Lower leg skin (tissue), 4 donors: Measurements from ENCODE around the gene ABCC4. TPM values are rescaled to one million over a fixed set of nuclear protein-coding genes. Genes with fewer than 3 reads are reported as not detected.
"Not testable (repeated sequence)": the region's sequence is repeated elsewhere in the genome, so short reads cannot be mapped to it uniquely, and the experiment has no call there.

ENCODE experiments used
- DNase-seq, 2 donors: peaks; one replicate each; pipeline ENCODE4 v3.0.0-alpha.2; 2019; ENCODE audit warnings: low spot score in 2 of 2
- H3K4me3 ChIP-seq: fragments of 200-600 bp; sonication (generic); 2 replicates; pipeline ENCODE4 v1.5.1; 2017; ENCODE audit warnings: mild to moderate bottlenecking, low read depth; ENCODE audit not compliant: poor library complexity, severe bottlenecking
- POLR2A ChIP-seq, 2 donors: fragments of 450-650 bp; IDR thresholded peaks; one replicate each; pipeline ENCODE4 v1.6.1; 2016 to 2017; ENCODE audit warnings: antibody characterized with exemption in 2 of 2, mild to moderate bottlenecking in 1 of 2, moderate library complexity in 1 of 2
- WGBS, 2 donors: methylation state at CpG; one replicate each; pipeline ENCODE4 v1.1.5; 2018; 5-methylcytosine and 5-hydroxymethylcytosine counted together
- intact Hi-C: fragments of 100-400 bp; cut with DNase I; formaldehyde crosslinking; loops from one replicate; pipeline ENCODE4 v1.15.0; 2023; ENCODE audit warnings: low total_unique reads
- total RNA-seq, 4 donors: library from RNA; depleted of rRNA; stranded (reverse); fragments of >200 nt; gene quantifications; one replicate each; pipeline ENCODE4 v1.1.0, GENCODE V29; 2016
- TF ChIP-seq, protein P1 (sequence below), 3 donors: fragments of 450-650 bp; IDR thresholded peaks; one replicate each; pipeline ENCODE4 v1.5.1; 2016; ENCODE audit warnings: antibody characterized with exemption in 3 of 3, mild to moderate bottlenecking in 3 of 3, moderate library complexity in 2 of 3

The ABCC4 gene
- total RNA-seq, 4 donors from 2014 or later: 5.1 to 30.9 (median 11.1) TPM

DNA sequence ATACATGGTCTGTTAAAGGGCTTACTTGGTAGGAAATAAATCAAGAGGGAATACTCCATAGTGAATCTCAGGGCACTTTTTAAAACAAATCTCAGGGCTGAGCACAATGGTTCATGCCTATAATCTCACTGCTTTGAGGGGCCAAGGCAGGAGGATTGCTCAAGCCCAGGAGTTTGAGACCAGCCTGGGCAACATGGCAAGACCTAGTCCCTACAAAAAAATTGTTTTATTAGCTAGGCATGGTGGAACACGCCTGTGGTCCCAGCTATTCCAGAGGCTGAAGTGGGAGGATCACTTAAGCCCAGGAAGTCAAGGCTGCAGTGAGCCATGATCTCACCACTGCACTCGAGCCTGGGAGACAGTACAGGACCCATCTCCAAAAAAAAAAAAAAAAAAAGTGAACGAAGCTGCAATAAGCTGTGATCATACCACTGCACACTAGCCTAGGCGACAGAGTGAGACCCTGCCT lies 25.2 kb downstream of the ABCC4 start:
- H3K4me3 ChIP-seq: no peak overlapping the region
- no peak for DNase-seq
- no peak for TF ChIP-seq POLR2A (IDR thresholded peaks at IDR 0.05)
- TF ChIP-seq, protein P1, sequence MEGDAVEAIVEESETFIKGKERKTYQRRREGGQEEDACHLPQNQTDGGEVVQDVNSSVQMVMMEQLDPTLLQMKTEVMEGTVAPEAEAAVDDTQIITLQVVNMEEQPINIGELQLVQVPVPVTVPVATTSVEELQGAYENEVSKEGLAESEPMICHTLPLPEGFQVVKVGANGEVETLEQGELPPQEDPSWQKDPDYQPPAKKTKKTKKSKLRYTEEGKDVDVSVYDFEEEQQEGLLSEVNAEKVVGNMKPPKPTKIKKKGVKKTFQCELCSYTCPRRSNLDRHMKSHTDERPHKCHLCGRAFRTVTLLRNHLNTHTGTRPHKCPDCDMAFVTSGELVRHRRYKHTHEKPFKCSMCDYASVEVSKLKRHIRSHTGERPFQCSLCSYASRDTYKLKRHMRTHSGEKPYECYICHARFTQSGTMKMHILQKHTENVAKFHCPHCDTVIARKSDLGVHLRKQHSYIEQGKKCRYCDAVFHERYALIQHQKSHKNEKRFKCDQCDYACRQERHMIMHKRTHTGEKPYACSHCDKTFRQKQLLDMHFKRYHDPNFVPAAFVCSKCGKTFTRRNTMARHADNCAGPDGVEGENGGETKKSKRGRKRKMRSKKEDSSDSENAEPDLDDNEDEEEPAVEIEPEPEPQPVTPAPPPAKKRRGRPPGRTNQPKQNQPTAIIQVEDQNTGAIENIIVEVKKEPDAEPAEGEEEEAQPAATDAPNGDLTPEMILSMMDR (IDR thresholded peaks at IDR 0.05): no peak
- intact Hi-C loops: no loop called here
- WGBS, 2 donors: 74 to 80% methylated on average over 4 of the region's 4 CpGs

DNA sequence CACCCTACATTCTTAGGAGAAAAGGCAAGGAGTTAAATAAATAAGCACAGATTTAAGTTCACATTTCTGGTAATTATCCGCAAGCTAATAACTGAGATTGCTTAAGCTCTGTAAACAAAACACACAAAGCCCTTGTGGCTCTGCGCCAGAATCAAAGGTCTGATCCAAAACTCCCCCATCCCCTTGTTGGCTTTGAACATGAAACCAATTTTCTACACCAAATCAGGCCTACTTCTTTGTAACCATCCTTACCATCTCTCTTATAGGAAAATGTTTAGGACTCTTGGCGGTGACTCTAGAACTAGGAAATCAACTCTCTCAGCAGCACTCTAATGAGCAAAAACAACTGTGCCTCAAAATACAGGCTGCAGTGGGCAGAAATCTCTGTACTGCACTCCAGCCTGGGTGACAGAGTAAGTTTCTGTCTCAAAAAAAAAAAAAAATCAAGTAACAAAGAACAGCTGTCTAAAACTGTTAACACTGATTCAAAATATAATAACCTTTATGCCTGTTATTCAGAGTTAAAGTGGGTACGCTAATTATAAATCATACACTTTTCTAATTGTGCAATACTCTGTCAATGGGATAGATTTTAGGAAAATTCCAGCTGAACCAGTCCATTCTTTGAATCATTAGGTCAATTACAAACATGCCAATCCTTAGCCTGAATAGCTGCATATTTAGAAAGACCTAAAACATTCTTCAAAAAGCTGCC lies 25.8 kb downstream of the ABCC4 start:
- intact Hi-C loops: no loop called here
- TF ChIP-seq, protein P1 (IDR thresholded peaks at IDR 0.05): no peak
- TF ChIP-seq POLR2A (IDR thresholded peaks at IDR 0.05): no peak
- 81 to 83% methylated on average over 4 of the region's 4 CpGs for WGBS, 2 donors
- H3K4me3 ChIP-seq: no peak overlapping the region
- no peak for DNase-seq

- intact Hi-C loops, DNase-seq, H3K4me3 ChIP-seq: not testable (repeated sequence)
- 74 to 96% methylated on average over 11 to 12 of the region's 12 CpGs for WGBS, 2 donors
These were observed 27.6 kb downstream of the ABCC4 start for GRCh38 chr13:95273592-95274132.

- intact Hi-C loops, H3K4me3 ChIP-seq, DNase-seq: not testable (repeated sequence)
- 89 to 90% methylated on average over 7 of the region's 7 CpGs for WGBS, 2 donors
These were observed 29.2 kb downstream of the ABCC4 start for GRCh38 chr13:95272076-95272475.

- intact Hi-C loops: no loop called here
- no peak for DNase-seq
- 78 to 91% methylated on average over 3 of the region's 3 CpGs for WGBS, 2 donors
- TF ChIP-seq, protein P1 (IDR thresholded peaks at IDR 0.05): no peak
- TF ChIP-seq POLR2A (IDR thresholded peaks at IDR 0.05): no peak
- H3K4me3 ChIP-seq: no peak overlapping the region
These were observed 31.5 kb downstream of the ABCC4 start for GRCh38 chr13:95269756-95270155.

DNA sequence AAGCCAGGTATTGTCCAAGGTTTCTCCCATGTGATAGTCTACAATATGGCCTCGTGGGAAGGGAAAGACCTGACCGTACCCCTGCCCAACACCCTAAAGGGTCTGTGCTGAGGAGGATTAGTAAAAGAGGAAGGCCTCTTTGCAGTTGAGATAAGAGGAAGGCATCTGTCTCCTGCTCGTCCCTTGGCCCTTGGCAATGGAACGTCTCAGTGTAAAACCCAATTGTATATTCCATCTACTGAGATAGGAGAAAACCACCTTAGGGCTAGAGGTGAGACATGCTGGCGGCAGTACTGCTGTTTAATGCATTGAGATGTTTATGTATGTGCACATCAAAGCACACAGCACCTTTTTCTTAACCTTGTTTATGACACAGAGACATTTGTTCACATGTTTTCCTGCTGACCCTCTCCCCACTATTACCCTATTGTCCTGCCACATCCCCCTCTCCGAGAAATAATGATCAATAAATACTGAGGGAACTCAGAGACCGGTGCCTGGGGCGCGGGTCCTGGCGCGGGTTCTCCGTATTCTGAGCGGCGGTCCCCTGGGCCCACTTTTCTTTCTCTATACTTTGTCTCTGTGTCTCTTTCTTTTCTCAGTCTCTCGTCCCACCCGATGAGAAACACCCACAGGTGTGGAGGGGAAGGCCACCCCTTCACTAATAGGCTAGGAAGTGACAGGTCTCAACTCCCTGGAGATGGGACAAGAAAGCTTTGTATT lies 32.7 kb downstream of the ABCC4 start:
- 87 to 88% methylated on average over 16 of the region's 16 CpGs for WGBS, 2 donors
- DNase-seq, intact Hi-C loops, H3K4me3 ChIP-seq: not testable (repeated sequence)

- no peak overlapping the region for H3K4me3 ChIP-seq
- TF ChIP-seq, protein P1 (IDR thresholded peaks at IDR 0.05): no peak
- no peak for TF ChIP-seq POLR2A (IDR thresholded peaks at IDR 0.05)
- intact Hi-C loops: no loop called here
- no peak for DNase-seq
- WGBS, 2 donors: 63 to 66% methylated on average over 6 of the region's 6 CpGs
These were observed 33.4 kb downstream of the ABCC4 start for GRCh38 chr13:95267662-95268342.
